Tibial artery (tissue), 4 donors: Measurements from ENCODE around the gene TUBA8.
"Not testable (repeated sequence)": the region's sequence is repeated elsewhere in the genome, so short reads cannot be mapped to it uniquely, and the experiment has no call there.

Source experiments
- DNase-seq, 2 donors: peaks; one replicate each; pipeline ENCODE4 v3.0.0-alpha.2; 2019
- H3K27ac ChIP-seq, 2 donors: fragments of 200-600 bp; sonication (generic) in 1 of 2; 1 replicate in 1 of 2; 2 replicates in 1 of 2; pipeline ENCODE4 v1.5.1; 2018 to 2019; ENCODE audit warnings: mild to moderate bottlenecking in 1 of 2
- H3K27me3 ChIP-seq, 2 donors: fragments of 200-600 bp; sonication (generic) in 1 of 2; one replicate each; pipeline versions ENCODE4 v1.5.1 to v1.6.0; 2016 to 2019
- H3K36me3 ChIP-seq, 3 donors: fragments of 200-600 bp; sonication (generic) in 2 of 3; one replicate each; pipeline ENCODE4 v1.5.1; 2016 to 2019; ENCODE audit warnings: mild to moderate bottlenecking in 2 of 3
- H3K4me1 ChIP-seq, 4 donors: fragments of 200-600 bp; sonication (generic) in 2 of 4; 1 replicate in 3 of 4; 2 replicates in 1 of 4; pipeline ENCODE4 v1.5.1; 2016 to 2019
- H3K4me3 ChIP-seq, 2 donors: fragments of 200-600 bp; sonication (generic) in 1 of 2; 1 replicate in 1 of 2; 2 replicates in 1 of 2; pipeline ENCODE4 v1.5.1; 2018 to 2019; ENCODE audit warnings: mild to moderate bottlenecking in 2 of 2
- H3K9me3 ChIP-seq, 3 donors: fragments of 200-600 bp; sonication (generic) in 1 of 3; one replicate each; pipeline ENCODE4 v1.5.1; 2016 to 2019
- CTCF ChIP-seq, 2 experiments: fragments of 200-600 bp in 1 of 2; fragments of 450-650 bp in 1 of 2; IDR thresholded peaks; one replicate each; pipeline ENCODE4 v1.5.1; 2017 to 2019; ENCODE audit warnings: antibody characterized with exemption in 2 of 2, mild to moderate bottlenecking in 1 of 2, moderate library complexity in 1 of 2
- intact Hi-C: fragments of 100-400 bp; cut with DNase I; formaldehyde crosslinking; loops from one replicate; pipeline ENCODE4 v1.15.0; 2023; ENCODE audit warnings: low total_unique reads

The TUBA8 gene

GRCh38 chr22:18070041-18070440 lies 40.6 kb upstream of the TUBA8 start:
- peaks cover 0 to 34% (median 24%) of the 10 kb centered on the region in 4 donors for H3K4me1 ChIP-seq
- no peaks in the 10 kb centered on the region for H3K27me3 ChIP-seq

GRCh38 chr22:18070556-18071306 lies 39.9 kb upstream of the TUBA8 start:
- H3K27ac ChIP-seq = no peak overlapping the region
- TF ChIP-seq CTCF (IDR thresholded peaks at IDR 0.05) = no peak
- H3K9me3 ChIP-seq = no peaks in the 10 kb centered on the region
- peaks cover 0 to 41% (median 26%) of the 10 kb centered on the region in 4 donors for H3K4me1 ChIP-seq
- H3K27me3 ChIP-seq = no peaks in the 10 kb centered on the region
- intact Hi-C loops = loop anchor here (10.0 kb wide), 1 partner anchor 46 kb away; the partner anchor contains the start of gene MICAL3
- no peaks in the 10 kb centered on the region for H3K36me3 ChIP-seq
- no peak overlapping the region for H3K4me3 ChIP-seq
- DNase-seq = peak in 1 of 2 donors; percentile 46

More at GRCh38 chr22:18070041-18070440, 40.6 kb upstream of the TUBA8 start:
- Histone ChIP-seq H3K27ac (no peak overlapping the region), H3K9me3 (no peaks in the 10 kb centered on the region), H3K36me3 (no peaks in the 10 kb centered on the region), H3K4me3 (no peak overlapping the region)
- no peak for TF ChIP-seq CTCF (IDR thresholded peaks at IDR 0.05)
- no peak for DNase-seq
- intact Hi-C loops = loop anchor here (10.0 kb wide), 1 partner anchor 45 kb away; the partner anchor contains the start of gene MICAL3

GRCh38 chr22:18071307-18071967 lies 39.2 kb upstream of the TUBA8 start:
- not testable (repeated sequence) for H3K36me3 ChIP-seq, H3K9me3 ChIP-seq, H3K27me3 ChIP-seq, DNase-seq, H3K27ac ChIP-seq, H3K4me3 ChIP-seq
- intact Hi-C loops = loop anchor here (10.0 kb wide), 1 partner anchor 47 kb away; the partner anchor contains the start of gene MICAL3
- H3K4me1 ChIP-seq = peaks cover 0 to 44% (median 29%) of the 10 kb centered on the region in 4 donors

GRCh38 chr22:18071968-18072310 lies 38.7 kb upstream of the TUBA8 start:
- no peaks in the 10 kb centered on the region for H3K9me3 ChIP-seq
- H3K27ac ChIP-seq = no peak overlapping the region
- H3K27me3 ChIP-seq = no peaks in the 10 kb centered on the region
- TF ChIP-seq CTCF (IDR thresholded peaks at IDR 0.05) = no peak
- H3K4me3 ChIP-seq = no peak overlapping the region
- peaks cover 0 to 44% (median 33%) of the 10 kb centered on the region in 4 donors for H3K4me1 ChIP-seq
- H3K36me3 ChIP-seq = no peaks in the 10 kb centered on the region
- intact Hi-C loops = loop anchor here (10.0 kb wide), 1 partner anchor 47 kb away; the partner anchor contains the start of gene MICAL3
- DNase-seq = peak in 1 of 2 donors; percentile 37

GRCh38 chr22:18073467-18073866 lies 37.1 kb upstream of the TUBA8 start:
- Histone ChIP-seq H3K4me1 (peaks cover 0 to 36% (median 26%) of the 10 kb centered on the region in 4 donors), H3K36me3 (no peaks in the 10 kb centered on the region), H3K27me3 (no peaks in the 10 kb centered on the region), H3K9me3 (no peaks in the 10 kb centered on the region), H3K27ac (peak overlapping the region in 1 of 2 donors; percentile 10), H3K4me3 (no peak overlapping the region)
- intact Hi-C loops = loop anchor here (10.0 kb wide), 1 partner anchor 49 kb away; the partner anchor contains the start of gene MICAL3
- DNase-seq = no peak
- TF ChIP-seq CTCF (IDR thresholded peaks at IDR 0.05) = no peak

GRCh38 chr22:18073927-18074326 lies 36.7 kb upstream of the TUBA8 start:
- H3K36me3 ChIP-seq, H3K27me3 ChIP-seq, DNase-seq, H3K9me3 ChIP-seq, H3K4me3 ChIP-seq: not testable (repeated sequence)
- H3K27ac ChIP-seq = peak overlapping the region in 1 of 2 donors; percentile 10
- peaks cover under 1 to 36% (median 28%) of the 10 kb centered on the region in 4 donors for H3K4me1 ChIP-seq
- intact Hi-C loops = loop anchor here (10.0 kb wide), 1 partner anchor 49 kb away; the partner anchor contains the start of gene MICAL3
